ENCODE measurements around the gene SEC11A. TPM values are rescaled to one million over a fixed set of nuclear protein-coding genes. Genes with fewer than 3 reads are reported as not detected.

Gene SEC11A
- total RNA-seq, 1 donor, result 117 TPM

DNA sequence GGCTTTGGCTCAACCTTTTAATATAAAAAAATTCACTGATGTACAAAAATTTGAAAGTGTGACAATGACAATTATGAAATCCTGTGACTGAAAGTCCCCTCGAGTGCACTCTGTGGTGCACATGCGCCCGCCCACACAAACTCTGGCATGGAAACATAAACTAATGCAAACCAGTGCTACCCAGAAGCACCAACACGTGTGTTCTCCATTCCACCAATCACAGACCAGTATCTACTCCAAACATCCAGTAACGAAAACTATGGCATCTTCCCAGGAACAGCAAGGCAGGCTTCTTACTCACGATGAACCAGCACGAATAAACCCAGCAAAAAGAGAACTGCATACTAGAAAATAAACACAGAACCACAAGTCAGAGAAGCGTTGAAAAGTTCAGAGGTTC, 46.2 kb downstream of the SEC11A start:
- Histone ChIP-seq H3K9me3 (ENCODE audit: low read depth, low read length) (no peaks in the 10 kb centered on the region), H3K27me3 (ENCODE audit: insufficient read depth, low read length) (no peaks in the 10 kb centered on the region), H3K4me1 (ENCODE audit: insufficient read depth, low read length) (no peaks in the 10 kb centered on the region), H3K4me3 (ENCODE audit: low read length) (no peak overlapping the region)

DNA sequence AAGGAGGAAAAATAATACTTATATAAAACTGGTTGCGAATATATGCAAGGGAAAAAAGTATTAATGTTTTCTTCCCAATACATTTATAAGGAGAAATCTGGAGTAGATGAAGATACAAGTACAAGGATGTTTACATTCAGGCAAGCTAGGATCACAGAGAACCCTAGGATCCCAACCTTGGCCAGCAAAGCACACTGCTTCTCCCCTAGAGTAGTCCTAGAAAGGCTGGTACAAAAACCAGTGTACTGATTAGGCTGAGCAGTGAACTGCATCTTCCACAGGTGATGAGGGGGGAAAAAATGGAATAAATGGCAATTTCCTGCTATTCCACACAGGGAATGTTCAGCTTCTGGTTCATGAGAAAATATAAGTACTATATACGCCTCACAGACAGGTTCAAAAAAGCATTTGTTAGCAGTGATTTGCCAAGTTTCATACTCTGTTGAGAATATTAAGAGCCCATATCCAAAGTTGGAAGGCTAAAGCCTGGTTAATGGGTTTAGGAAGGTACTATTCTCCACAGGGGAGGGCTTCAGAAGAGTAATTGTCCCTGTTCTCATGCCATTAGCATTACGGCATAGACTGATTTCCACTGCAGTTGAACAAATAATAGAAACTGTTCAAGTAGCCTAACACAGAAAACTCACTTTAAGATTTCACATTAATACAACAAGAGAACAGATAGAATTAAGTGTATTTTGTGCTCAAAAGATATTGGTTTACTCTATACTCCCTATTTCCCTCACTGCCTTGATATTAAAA, 47.5 kb downstream of the SEC11A start:
- Histone ChIP-seq H3K27me3 (ENCODE audit: insufficient read depth, low read length) (no peaks in the 10 kb centered on the region), H3K4me3 (ENCODE audit: low read length) (no peak overlapping the region), H3K4me1 (ENCODE audit: insufficient read depth, low read length) (no peaks in the 10 kb centered on the region), H3K9me3 (ENCODE audit: low read depth, low read length) (no peaks in the 10 kb centered on the region)

DNA sequence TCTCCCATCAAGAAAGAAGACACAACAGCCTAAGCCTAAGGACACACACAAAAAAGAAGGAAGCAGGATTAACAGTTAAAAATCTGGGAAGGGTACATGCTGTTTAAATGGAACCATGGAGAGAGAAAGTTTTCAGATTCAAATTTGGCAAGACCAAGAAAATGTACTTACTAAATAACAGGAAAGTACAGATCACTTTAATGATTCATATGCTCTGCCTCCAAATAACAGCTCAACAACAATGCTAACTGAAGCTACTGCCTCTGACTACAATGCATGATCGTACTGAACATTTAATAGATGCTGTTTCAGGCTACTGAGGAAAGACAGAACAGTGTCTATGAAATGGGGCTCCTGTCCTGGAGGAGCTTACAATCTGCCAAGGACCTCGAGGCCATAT, 49.6 kb downstream of the SEC11A start:
- no peaks in the 10 kb centered on the region for H3K9me3 ChIP-seq (ENCODE audit: low read depth, low read length)
- H3K27me3 ChIP-seq (ENCODE audit: insufficient read depth, low read length), result no peaks in the 10 kb centered on the region
- no peak overlapping the region for H3K4me3 ChIP-seq (ENCODE audit: low read length)
- no peaks in the 10 kb centered on the region for H3K4me1 ChIP-seq (ENCODE audit: insufficient read depth, low read length)

DNA sequence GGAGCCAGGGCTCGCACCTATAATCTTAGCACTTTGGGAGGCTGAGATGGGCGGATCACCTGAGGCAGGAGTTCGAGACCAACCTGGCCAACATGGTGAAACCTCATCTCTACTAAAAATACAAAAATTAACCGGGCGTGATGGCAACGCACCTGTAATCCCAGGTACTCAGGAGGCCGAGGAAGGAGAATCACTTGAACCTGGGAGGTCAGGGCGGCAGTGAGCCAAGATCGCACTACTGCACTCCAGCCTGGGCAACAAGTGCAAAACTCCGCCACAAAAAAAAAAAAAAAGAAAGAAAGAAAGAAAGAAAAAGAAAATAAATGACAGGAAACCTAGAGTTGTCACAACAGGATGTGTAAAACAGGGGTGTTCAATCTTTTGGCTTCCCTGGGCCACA, 54.9 kb downstream of the SEC11A start:
- peaks cover 15% of the 10 kb centered on the region for H3K4me1 ChIP-seq (ENCODE audit: insufficient read depth, low read length)
- no peaks in the 10 kb centered on the region for H3K9me3 ChIP-seq (ENCODE audit: low read depth, low read length)
- H3K27me3 ChIP-seq (ENCODE audit: insufficient read depth, low read length), result no peaks in the 10 kb centered on the region
- H3K4me3 ChIP-seq (ENCODE audit: low read length), result no peak overlapping the region

DNA sequence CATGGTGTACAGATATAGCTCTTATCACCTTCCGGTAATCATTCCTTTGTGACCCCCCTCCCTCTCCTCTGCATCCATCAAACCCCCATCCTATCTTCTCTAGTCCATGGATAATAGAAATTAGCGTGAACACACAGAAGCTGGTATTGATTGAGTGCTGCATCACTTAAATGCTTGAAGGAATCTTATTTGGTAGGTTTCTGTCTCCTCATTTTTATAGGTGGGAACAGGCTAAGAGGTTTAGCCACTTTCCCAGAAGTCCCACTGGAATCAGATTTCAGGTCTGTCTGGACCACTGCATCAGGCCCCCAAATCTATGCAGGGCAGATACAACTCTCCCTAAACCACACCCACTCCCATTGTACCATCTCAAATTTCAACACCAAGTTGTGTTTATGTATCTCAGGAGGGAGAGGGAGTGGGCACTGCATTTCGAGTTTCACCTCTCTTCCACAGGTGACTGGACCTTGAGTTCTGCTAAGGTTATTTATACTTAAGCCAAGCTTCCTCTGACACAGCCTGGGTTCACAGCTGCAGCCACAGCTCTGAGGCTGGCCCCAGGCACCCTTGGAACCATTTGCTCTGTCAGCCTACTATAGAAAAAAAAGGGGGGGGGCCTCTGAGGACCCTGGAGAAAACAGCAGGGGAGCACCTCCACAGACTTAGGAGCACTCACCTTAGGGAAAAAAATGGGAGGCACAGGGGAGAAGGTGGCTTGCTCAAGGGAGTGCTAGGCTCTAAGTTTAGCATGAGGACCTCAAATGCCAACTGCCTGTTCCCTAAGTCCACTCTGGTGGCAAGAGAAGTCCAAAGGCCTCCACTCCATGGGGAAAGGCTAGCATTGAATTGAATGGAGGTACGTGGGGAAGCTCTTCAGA, 55.8 kb downstream of the SEC11A start:
- Histone ChIP-seq H3K9me3 (ENCODE audit: low read depth, low read length) (no peaks in the 10 kb centered on the region), H3K4me1 (ENCODE audit: insufficient read depth, low read length) (peaks cover 16% of the 10 kb centered on the region), H3K27me3 (ENCODE audit: insufficient read depth, low read length) (no peaks in the 10 kb centered on the region), H3K4me3 (ENCODE audit: low read length) (no peak overlapping the region)

- no peaks in the 10 kb centered on the region for H3K27me3 ChIP-seq (ENCODE audit: insufficient read depth, low read length)
- H3K4me1 ChIP-seq (ENCODE audit: insufficient read depth, low read length), result peaks cover 21% of the 10 kb centered on the region
- H3K4me3 ChIP-seq (ENCODE audit: low read length), result peak overlapping the region; percentile 48
- H3K9me3 ChIP-seq (ENCODE audit: low read depth, low read length), result no peaks in the 10 kb centered on the region
These were observed 57.0 kb downstream of the SEC11A start for GRCh38 chr15:84658788-84659411.

DNA sequence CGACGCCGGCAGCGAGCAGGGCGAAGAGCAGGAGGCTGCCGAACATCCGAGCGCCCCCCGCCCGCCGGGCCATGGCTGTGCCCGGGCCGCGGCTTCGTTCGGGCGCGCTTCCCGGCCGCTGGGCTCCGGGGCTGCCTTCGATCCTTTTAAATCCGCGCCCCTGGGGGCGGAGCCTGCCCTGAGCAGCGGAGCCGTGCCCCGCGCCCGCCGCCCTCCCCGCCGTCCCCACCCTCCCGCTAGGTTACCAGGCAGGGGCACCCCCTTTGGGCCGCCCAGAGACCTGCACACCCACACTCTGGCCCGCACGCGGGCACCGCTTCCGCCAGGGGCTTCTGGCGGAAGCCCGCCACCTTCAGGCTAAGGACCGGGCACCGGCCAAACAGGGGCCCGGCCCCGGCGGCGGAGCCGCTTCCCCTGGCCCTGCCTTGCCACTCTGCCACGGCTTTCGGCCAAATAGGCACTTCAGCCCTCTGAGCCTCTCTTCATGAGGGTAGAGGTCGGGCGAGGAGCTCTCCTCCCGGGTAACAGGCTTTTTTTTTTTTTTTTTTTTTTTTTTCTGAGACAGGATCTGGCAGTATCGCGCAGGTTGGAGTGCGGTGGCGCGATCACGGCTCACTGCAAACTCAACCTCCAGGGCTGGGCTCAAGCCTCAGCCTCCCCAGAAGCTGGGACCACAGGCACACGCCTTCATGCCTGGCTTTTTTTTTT, 57.7 kb downstream of the SEC11A start, which contains the start of gene NMB:
NMB (minus strand) TSS at position 120 of the 708 bp plus-strand sequence; CDS start at position 73, 47 bp downstream.
- Histone ChIP-seq H3K9me3 (ENCODE audit: low read depth, low read length) (no peaks in the 10 kb centered on the region), H3K27me3 (ENCODE audit: insufficient read depth, low read length) (no peaks in the 10 kb centered on the region), H3K4me1 (ENCODE audit: insufficient read depth, low read length) (peaks cover 27% of the 10 kb centered on the region), H3K4me3 (ENCODE audit: low read length) (peak within 1 kb of the TSS; percentile 48)

DNA sequence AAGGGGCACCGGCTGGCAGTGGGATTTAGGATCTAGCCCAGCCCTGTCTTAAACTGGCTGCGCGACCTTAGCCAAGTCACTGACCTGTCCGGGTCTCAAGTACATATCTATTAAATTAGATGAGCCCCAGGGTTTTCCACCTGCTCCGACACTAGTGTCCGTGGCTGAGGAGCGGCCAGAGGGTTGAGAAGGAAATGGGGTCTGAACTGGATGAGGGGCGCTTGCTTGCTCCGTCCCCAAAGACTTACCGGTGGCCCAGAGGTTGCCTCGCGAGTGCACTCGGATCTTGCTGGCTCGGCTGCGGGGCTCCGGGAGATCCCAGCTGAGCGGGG, 58.2 kb downstream of the SEC11A start:
- peaks cover 32% of the 10 kb centered on the region for H3K4me1 ChIP-seq (ENCODE audit: insufficient read depth, low read length)
- no peaks in the 10 kb centered on the region for H3K9me3 ChIP-seq (ENCODE audit: low read depth, low read length)
- peak overlapping the region; percentile 48 for H3K4me3 ChIP-seq (ENCODE audit: low read length)
- no peaks in the 10 kb centered on the region for H3K27me3 ChIP-seq (ENCODE audit: insufficient read depth, low read length)

DNA sequence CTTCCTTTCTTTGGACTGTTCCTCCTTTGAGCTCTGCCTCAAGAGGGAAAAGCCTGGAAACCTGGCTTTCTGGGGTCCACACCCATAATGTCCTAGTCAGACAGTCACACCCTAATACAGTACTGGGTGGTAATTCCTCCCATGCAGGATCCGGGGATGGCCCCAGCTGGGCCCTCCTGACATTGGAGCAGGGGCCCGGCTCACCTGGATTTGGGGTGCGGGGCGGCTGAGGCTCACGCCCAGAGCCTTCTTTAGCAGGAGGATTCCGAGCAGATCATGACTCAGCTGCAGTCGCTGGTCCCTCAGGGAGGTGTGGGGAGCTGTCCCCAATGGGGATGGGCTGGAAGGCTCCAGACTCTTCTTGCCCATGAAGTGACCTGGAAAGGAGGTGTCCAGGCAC, 59.0 kb downstream of the SEC11A start:
- no peaks in the 10 kb centered on the region for H3K27me3 ChIP-seq (ENCODE audit: insufficient read depth, low read length)
- no peaks in the 10 kb centered on the region for H3K9me3 ChIP-seq (ENCODE audit: low read depth, low read length)
- H3K4me3 ChIP-seq (ENCODE audit: low read length), result no peak overlapping the region
- H3K4me1 ChIP-seq (ENCODE audit: insufficient read depth, low read length), result peaks cover 34% of the 10 kb centered on the region

GRCh38 chr15:84654689-84655453, 61.1 kb downstream of the SEC11A start:
- Histone ChIP-seq H3K9me3 (ENCODE audit: low read depth, low read length) (no peaks in the 10 kb centered on the region), H3K4me1 (ENCODE audit: insufficient read depth, low read length) (peaks cover 34% of the 10 kb centered on the region), H3K27me3 (ENCODE audit: insufficient read depth, low read length) (no peaks in the 10 kb centered on the region), H3K4me3 (ENCODE audit: low read length) (peak overlapping the region; percentile 84)

DNA sequence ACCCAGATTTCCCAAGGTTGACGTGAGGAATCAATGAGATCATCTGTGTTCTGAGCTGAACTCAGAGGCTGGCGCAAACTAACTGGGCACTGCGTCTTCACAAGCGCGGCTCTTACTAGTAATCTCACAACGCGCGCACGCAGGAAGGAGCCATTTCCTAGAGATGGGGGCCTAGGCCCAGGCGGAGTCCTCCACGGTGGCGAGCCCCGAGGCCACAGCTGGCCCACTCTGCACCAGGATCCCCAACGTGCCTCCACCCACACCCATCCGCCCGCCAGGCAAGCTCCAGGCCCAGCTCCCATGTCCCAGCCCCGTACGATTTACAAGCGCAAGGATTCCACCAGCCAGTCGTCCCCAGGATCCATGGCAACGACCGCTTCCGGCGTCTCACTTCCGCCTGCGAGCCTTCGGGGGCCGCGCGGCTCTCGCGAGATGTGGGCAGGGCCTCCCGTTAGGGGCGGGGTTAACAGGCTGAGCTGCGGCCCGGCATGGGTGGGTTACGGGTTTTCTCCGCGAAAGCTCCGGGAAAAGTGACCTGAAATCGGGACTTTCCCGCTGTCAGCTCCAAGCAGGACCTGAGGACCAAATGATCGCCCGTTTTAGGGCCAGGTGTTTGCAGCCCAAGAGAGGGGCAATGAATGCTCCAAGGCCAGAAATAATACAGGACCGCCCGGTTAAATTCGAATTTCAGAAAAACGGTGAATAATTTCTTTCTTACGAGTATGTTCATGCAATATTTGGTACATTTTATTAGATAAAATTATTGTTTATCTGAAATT, 61.8 kb downstream of the SEC11A start, which contains the start of gene WDR73:
WDR73 (minus strand) TSS at position 374 of the 779 bp plus-strand sequence; CDS start at position 365, 9 bp downstream.
- Histone ChIP-seq H3K9me3 (ENCODE audit: low read depth, low read length) (no peaks in the 10 kb centered on the region), H3K4me3 (ENCODE audit: low read length) (peak within 1 kb of the TSS; percentile 84), H3K27me3 (ENCODE audit: insufficient read depth, low read length) (no peaks in the 10 kb centered on the region), H3K4me1 (ENCODE audit: insufficient read depth, low read length) (peaks cover 33% of the 10 kb centered on the region)

DNA sequence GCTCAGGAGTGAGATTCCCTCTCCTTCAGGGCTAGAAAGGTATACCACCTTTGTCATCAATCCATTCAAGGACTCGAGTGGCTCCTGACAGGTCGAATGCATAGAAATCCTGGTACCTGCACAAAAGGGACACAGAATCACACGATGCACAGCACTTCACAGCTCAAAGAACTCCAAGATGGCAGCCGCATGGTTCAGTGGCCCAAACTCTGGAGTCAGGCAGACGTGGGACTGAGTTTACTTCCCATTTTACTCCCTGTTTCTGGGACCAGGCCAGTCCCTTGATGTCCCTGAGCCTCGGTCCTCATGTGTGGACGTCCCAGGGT, 62.4 kb downstream of the SEC11A start:
- Histone ChIP-seq H3K9me3 (ENCODE audit: low read depth, low read length) (no peaks in the 10 kb centered on the region), H3K27me3 (ENCODE audit: insufficient read depth, low read length) (no peaks in the 10 kb centered on the region), H3K4me1 (ENCODE audit: insufficient read depth, low read length) (peaks cover 32% of the 10 kb centered on the region), H3K4me3 (ENCODE audit: low read length) (peak overlapping the region; percentile 84)

DNA sequence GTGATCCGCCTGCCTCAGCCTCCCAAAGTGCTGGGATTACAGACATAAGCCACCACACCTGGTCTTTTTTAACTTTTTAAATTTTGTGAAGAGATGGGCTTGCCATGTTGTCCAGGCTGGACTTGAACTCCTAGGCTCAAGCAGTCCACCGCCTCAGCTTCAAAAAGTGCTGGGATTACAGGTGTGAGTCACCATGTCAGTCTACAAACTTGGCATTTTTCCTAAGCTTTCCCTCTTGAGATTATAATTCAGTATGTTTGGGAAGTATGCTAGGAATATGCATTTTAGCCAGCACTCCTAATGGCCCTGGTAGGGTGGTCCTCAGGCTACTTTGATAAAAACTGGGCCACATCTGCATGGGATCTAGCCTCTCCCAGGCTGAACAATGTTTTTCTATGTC, 66.2 kb downstream of the SEC11A start:
- H3K27me3 ChIP-seq (ENCODE audit: insufficient read depth, low read length), result no peaks in the 10 kb centered on the region
- peaks cover 22% of the 10 kb centered on the region for H3K4me1 ChIP-seq (ENCODE audit: insufficient read depth, low read length)
- H3K4me3 ChIP-seq (ENCODE audit: low read length), result no peak overlapping the region
- no peaks in the 10 kb centered on the region for H3K9me3 ChIP-seq (ENCODE audit: low read depth, low read length)
